ENCODE results near the gene ZNF407.

GRCh38 chr18:75052475-75052874 lies 454.8 kb downstream of the ZNF407 start:
- TF ChIP-seq, protein P1, sequence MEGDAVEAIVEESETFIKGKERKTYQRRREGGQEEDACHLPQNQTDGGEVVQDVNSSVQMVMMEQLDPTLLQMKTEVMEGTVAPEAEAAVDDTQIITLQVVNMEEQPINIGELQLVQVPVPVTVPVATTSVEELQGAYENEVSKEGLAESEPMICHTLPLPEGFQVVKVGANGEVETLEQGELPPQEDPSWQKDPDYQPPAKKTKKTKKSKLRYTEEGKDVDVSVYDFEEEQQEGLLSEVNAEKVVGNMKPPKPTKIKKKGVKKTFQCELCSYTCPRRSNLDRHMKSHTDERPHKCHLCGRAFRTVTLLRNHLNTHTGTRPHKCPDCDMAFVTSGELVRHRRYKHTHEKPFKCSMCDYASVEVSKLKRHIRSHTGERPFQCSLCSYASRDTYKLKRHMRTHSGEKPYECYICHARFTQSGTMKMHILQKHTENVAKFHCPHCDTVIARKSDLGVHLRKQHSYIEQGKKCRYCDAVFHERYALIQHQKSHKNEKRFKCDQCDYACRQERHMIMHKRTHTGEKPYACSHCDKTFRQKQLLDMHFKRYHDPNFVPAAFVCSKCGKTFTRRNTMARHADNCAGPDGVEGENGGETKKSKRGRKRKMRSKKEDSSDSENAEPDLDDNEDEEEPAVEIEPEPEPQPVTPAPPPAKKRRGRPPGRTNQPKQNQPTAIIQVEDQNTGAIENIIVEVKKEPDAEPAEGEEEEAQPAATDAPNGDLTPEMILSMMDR (conservative IDR thresholded peaks at IDR 0.05; ENCODE audit: low read depth, low read length), result no peak
- no peak for TF ChIP-seq EZH2 (IDR thresholded peaks at IDR 0.05; ENCODE audit: borderline replicate concordance, low read depth, low read length, poor library complexity, severe bottlenecking)

All from A673 (cell line).